ENCODE measurements around the gene ADRB1. TPM values are rescaled to one million over a fixed set of nuclear protein-coding genes. Genes with fewer than 3 reads are reported as not detected.

Gene ADRB1
- total and polyA plus RNA-seq, 2 donors (not counting 3 experiments of a cell fraction or from before 2014, with no cell fraction given), result 0.23 to 0.97 TPM

- intact Hi-C loops (cut with micrococcal nuclease), result no loop called here
- dilution Hi-C loops (cut with MboI; ENCODE audit: extremely low pct_ligation_motif_present, low sequenced_read_pairs), result no loop called here
- no peak overlapping the region for H2AFZ ChIP-seq (ENCODE audit: low read depth, low read length)
Measured at GRCh38 chr10:114064151-114065048, 20.7 kb downstream of the ADRB1 start.

More at GRCh38 chr10:114064151-114065048, 20.7 kb downstream of the ADRB1 start:
- no peak overlapping the region for H3K27ac ChIP-seq (ENCODE audit: insufficient read depth, low read depth, low read length)
- DNase-seq (ENCODE audit: low read depth, low spot score), result no peak
- H3K4me3 ChIP-seq (replicated peaks in 1 of 3; ENCODE audit: insufficient read depth in 1 of 3, low read depth in 1 of 3, low read length in 3 of 3), result no peak overlapping the region
- no peak for FAIRE-seq
- H3K9me3 ChIP-seq (replicated peaks; ENCODE audit: control insufficient read depth, insufficient read depth, low read length), result no peaks in the 10 kb centered on the region
- peaks cover 0 to 3% of the 10 kb centered on the region in 2 experiments for H3K27me3 ChIP-seq (ENCODE audit: control insufficient read depth in 2 of 2, insufficient read depth in 2 of 2, low read length in 2 of 2)
- POLR2A ChIA-PET, result no interaction called here
- no peaks in the 10 kb centered on the region for H3K9me1 ChIP-seq (replicated peaks; ENCODE audit: control insufficient read depth, extremely low read depth, insufficient read depth, low read length)
- no peak overlapping the region for H3K9ac ChIP-seq (replicated peaks; ENCODE audit: extremely low read depth, insufficient read depth, low read length)
- CTCF ChIA-PET, result no interaction called here
- H3K79me2 ChIP-seq (ENCODE audit: control insufficient read depth, insufficient read depth, low read length), result no peaks in the 10 kb centered on the region
- H3K4me1 ChIP-seq (ENCODE audit: control insufficient read depth, extremely low read depth, insufficient read depth, low read length), result no peaks in the 10 kb centered on the region
- H3K36me3 ChIP-seq (ENCODE audit: control insufficient read depth in 2 of 2, extremely low read depth in 1 of 2, insufficient read depth in 2 of 2, low read length in 2 of 2), result no peaks in the 10 kb centered on the region
- TF ChIP-seq FOS (IDR thresholded peaks at IDR 0.05; ENCODE audit: borderline replicate concordance, insufficient read depth, low read length), result no peak
- TF ChIP-seq GATA2 (IDR thresholded peaks at IDR 0.05; ENCODE audit: insufficient read depth, insufficient read length, low read depth, low read length), result no peak
- TF ChIP-seq POLR2A (IDR thresholded peaks at IDR 0.05; ENCODE audit: low read depth, low read length), result no peak
- TF ChIP-seq CTCF (IDR thresholded peaks at IDR 0.05; ENCODE audit: extremely low read depth in 1 of 2, insufficient read depth in 1 of 2, low read depth in 1 of 2, low read length in 2 of 2), result no peak
- no TSS peak for BruUV-seq (replicated peaks)
- no peaks in the 10 kb centered on the region for H4K20me1 ChIP-seq (replicated peaks; ENCODE audit: control insufficient read depth, extremely low read depth, insufficient read depth, low read length)
- H3K4me2 ChIP-seq (ENCODE audit: insufficient read depth, low read length), result no peak overlapping the region

All from endothelial cell of umbilical vein (primary cell).